Endodermal cell (in vitro differentiated cells): ENCODE measurements around the gene SLC24A3. TPM values are rescaled to one million over a fixed set of nuclear protein-coding genes. Genes with fewer than 3 reads are reported as not detected.

Source experiments
- DNase-seq: peaks from one replicate; pipeline ENCODE4 v3.0.0-alpha.2; 2017
- H3K27ac ChIP-seq: 2 replicates; pipeline ENCODE4 v1.5.1; 2013; ENCODE audit warnings: mild to moderate bottlenecking, low read depth, low read length, moderate library complexity
- H3K27me3 ChIP-seq: 2 replicates; pipeline ENCODE4 v1.6.1; 2013; ENCODE audit warnings: mild to moderate bottlenecking, low read length, moderate library complexity; ENCODE audit not compliant: insufficient read depth, control insufficient read depth, poor library complexity, severe bottlenecking
- H3K36me3 ChIP-seq: 2 replicates; pipeline ENCODE4 v1.7.0; 2013; ENCODE audit warnings: mild to moderate bottlenecking, low read length, moderate library complexity; ENCODE audit not compliant: control insufficient read depth, insufficient read depth
- H3K4me1 ChIP-seq: one replicate; pipeline ENCODE4 v1.7.0; 2013; ENCODE audit warnings: low read length; ENCODE audit not compliant: control insufficient read depth, insufficient read depth
- H3K4me3 ChIP-seq: 2 replicates; pipeline ENCODE4 v1.5.1; 2013; ENCODE audit warnings: mild to moderate bottlenecking, low read length, moderate library complexity
- H3K9ac ChIP-seq: 2 replicates; pipeline ENCODE4 v1.6.1; 2013; ENCODE audit warnings: mild to moderate bottlenecking, low read length, moderate library complexity; ENCODE audit not compliant: poor library complexity, severe bottlenecking; ENCODE audit errors: extremely low read depth
- H3K9me3 ChIP-seq: 2 replicates; pipeline ENCODE4 v1.6.1; 2013; ENCODE audit warnings: mild to moderate bottlenecking, low read length, moderate library complexity; ENCODE audit not compliant: control insufficient read depth
- H3K27ac Mint-ChIP-seq: 2 replicates; pipeline ENCODE4 v1.8.0; 2020; ENCODE audit warnings: mixed read lengths
- H3K27me3 Mint-ChIP-seq: 2 replicates; pipeline ENCODE4 v1.8.0; 2021; ENCODE audit warnings: mild to moderate bottlenecking, mixed read lengths; ENCODE audit not compliant: insufficient read depth
- H3K36me3 Mint-ChIP-seq: 2 replicates; pipeline ENCODE4 v1.8.0; 2020; ENCODE audit warnings: low read depth, mixed read lengths
- H3K4me1 Mint-ChIP-seq: 2 replicates; pipeline ENCODE4 v1.8.0; 2020; ENCODE audit warnings: mixed read lengths
- H3K4me3 Mint-ChIP-seq: 2 replicates; pipeline ENCODE4 v1.8.0; 2020; ENCODE audit warnings: mild to moderate bottlenecking, moderate library complexity, mixed read lengths
- H3K9me3 Mint-ChIP-seq: 2 replicates; pipeline ENCODE4 v1.8.0; 2020; ENCODE audit warnings: mild to moderate bottlenecking, mixed read lengths
- CTCF ChIP-seq: fragments of 200-600 bp; sonication (generic); conservative IDR thresholded peaks from 2 replicates; pipeline ENCODE4 v1.5.0; 2021; ENCODE audit warnings: antibody characterized with exemption, mild to moderate bottlenecking
- WGBS, 2 experiments: methylation state at CpG; one replicate each; pipeline versions ENCODE4 v1.1.5 to v1.1.7; 2013; ENCODE audit warnings: missing lambda C conversion rate in 2 of 2, mixed read lengths in 1 of 2; ENCODE audit not compliant: insufficient coverage in 1 of 2, insufficient read length in 1 of 2; 5-methylcytosine and 5-hydroxymethylcytosine counted together
- total RNA-seq, 2 donors: library from RNA; stranded (reverse); fragmentation: NEBNext Ultra II Directional in 1 of 2; extraction: Animal tissue kit (Norgen Biotek cat#: 25700) in 1 of 2; gene quantifications; 2 replicates in 1 of 2; 3 replicates in 1 of 2; pipeline ENCODE4 v1.2.1, GENCODE V29; 2021

The SLC24A3 gene
- total RNA-seq, 2 donors from 2014 or later, result 1.5 to 1.8 TPM

DNA sequence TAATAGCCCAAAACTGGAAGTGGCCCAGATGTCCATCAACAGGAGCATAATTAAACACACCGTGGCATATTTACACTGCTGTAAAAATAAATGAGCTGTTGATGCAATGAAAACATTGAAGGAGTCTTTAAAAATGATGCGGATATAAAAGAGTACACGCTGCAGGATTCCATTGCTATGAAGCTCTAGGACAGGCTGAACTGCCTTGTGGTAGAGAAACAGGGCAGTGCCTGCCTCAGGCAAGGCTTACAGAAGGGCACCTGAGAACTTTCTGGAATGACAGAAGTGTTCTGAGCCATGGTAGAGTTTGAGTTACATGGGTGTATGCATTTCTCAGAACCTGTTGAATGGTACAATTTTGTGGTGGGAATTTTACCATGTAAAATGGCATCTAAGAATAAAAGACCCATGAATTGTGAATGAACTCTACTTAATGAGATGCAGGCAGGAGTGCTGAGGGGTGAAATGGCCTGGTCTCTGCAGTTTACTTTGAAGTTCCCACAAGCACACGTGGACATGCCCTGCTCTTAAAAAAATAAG is 500.3 kb downstream of the SLC24A3 start:
- Histone ChIP-seq H3K27ac (no peak overlapping the region), H3K4me1 (no peaks in the 10 kb centered on the region), H3K9me3 (peaks cover 15% of the 10 kb centered on the region), H3K4me3 (no peak overlapping the region), H3K27me3 (no peaks in the 10 kb centered on the region), H3K36me3 (no peaks in the 10 kb centered on the region), H3K9ac (no peak overlapping the region)
- 92 to 100% methylated on average over 2 to 4 of the region's 4 CpGs for WGBS, 2 experiments
- Mint-ChIP-seq H3K27ac (no peak overlapping the region), H3K9me3 (peaks cover 22% of the 10 kb centered on the region), H3K36me3 (no peaks in the 10 kb centered on the region), H3K4me1 (peaks cover 14% of the 10 kb centered on the region), H3K27me3 (peaks cover 10% of the 10 kb centered on the region), H3K4me3 (no peak overlapping the region)
- no peak for DNase-seq
- TF ChIP-seq CTCF, result no peak

DNA sequence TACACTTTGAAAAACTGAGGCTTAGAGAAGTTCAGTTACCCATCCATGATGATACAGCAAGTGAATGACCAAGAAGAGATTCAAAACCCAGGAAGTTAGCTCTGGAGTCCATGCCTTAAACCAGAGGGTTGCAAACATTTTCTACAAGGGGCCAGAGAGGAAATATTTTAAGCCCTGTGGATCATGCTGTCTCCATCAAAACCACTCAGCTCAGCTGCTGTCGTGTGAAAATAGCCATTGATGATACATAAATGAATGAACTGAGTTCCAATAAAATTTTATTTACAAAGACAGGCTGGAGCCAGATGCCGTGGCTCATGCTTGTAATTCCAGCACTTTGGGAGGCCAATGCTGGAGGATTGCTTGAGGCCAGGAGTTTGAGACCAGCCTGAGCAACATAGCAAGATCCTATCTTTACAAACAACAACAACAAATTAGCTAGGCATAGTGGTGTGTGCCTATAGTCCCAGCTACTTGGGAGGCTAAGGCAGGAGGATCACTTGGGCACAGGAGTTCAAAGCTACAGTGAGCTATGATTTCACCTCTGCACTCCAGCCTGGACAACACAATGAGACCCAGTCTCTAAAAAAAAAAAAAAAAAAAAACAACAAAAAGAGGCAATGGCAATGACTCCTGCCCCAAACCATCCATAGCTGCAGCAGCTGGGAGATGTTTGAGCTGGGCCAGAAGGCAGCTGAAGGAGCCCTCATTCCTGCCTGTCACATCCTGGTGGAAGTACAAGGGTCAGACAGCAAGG is 501.6 kb downstream of the SLC24A3 start:
- Mint-ChIP-seq H3K9me3 (peaks cover 22% of the 10 kb centered on the region), H3K4me3 (no peak overlapping the region), H3K27me3 (peaks cover 6% of the 10 kb centered on the region), H3K4me1 (peaks cover 18% of the 10 kb centered on the region), H3K27ac (no peak overlapping the region), H3K36me3 (no peaks in the 10 kb centered on the region)
- no peak for TF ChIP-seq CTCF
- Histone ChIP-seq H3K9me3 (peaks cover 15% of the 10 kb centered on the region), H3K27me3 (no peaks in the 10 kb centered on the region), H3K36me3 (no peaks in the 10 kb centered on the region), H3K4me1 (no peaks in the 10 kb centered on the region), H3K27ac (no peak overlapping the region), H3K9ac (no peak overlapping the region), H3K4me3 (no peak overlapping the region)
- WGBS, 2 experiments, result 90 to 100% methylated on average over 1 to 2 of the region's 2 CpGs
- no peak for DNase-seq

DNA sequence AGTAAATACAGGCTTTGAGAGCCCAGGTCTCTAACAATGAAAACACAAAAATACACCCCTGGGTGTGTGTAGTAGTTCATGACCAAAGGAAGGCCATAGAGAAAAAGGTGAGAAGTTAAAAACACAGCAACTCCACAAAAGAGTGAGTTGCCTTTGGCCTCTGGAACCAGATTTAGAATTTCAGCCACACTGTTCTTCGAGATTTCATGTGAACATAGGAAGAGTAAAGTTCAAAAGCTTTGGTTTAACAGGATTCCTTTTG is 502.1 kb downstream of the SLC24A3 start:
- Histone ChIP-seq H3K4me3 (no peak overlapping the region), H3K4me1 (no peaks in the 10 kb centered on the region), H3K9me3 (peaks cover 15% of the 10 kb centered on the region), H3K9ac (no peak overlapping the region), H3K36me3 (no peaks in the 10 kb centered on the region), H3K27me3 (no peaks in the 10 kb centered on the region), H3K27ac (no peak overlapping the region)
- no peak overlapping the region for H3K4me3 Mint-ChIP-seq
- H3K27me3 Mint-ChIP-seq, result peaks cover 6% of the 10 kb centered on the region
- no peaks in the 10 kb centered on the region for H3K36me3 Mint-ChIP-seq
- H3K27ac Mint-ChIP-seq, result no peak overlapping the region
- WGBS, 2 experiments, result 95 to 100% methylated on average over 1 of the region's 1 CpG
- H3K4me1 Mint-ChIP-seq, result peaks cover 22% of the 10 kb centered on the region
- peaks cover 22% of the 10 kb centered on the region for H3K9me3 Mint-ChIP-seq
- TF ChIP-seq CTCF, result no peak
- DNase-seq, result no peak
